Body of pancreas (tissue), 4 donors: ENCODE data around the gene L1CAM. TPM values are rescaled to one million over a fixed set of nuclear protein-coding genes. Genes with fewer than 3 reads are reported as not detected.

ENCODE experiments used
- ATAC-seq: fragments of 150-250 bp; one replicate; pipeline ENCODE4 v1.9.1; 2016
- DNase-seq, 4 donors: peaks; one replicate each; pipeline ENCODE4 v3.0.0-alpha.2; 2019
- H3K27ac ChIP-seq, 4 donors: fragments of 200-600 bp; sonication (generic); 1 replicate in 3 of 4; 2 replicates in 1 of 4; pipeline versions ENCODE4 v1.5.1 to v1.6.1; 2016 to 2019; ENCODE audit warnings: mild to moderate bottlenecking in 1 of 4, mixed read lengths in 1 of 4, moderate library complexity in 1 of 4
- H3K27me3 ChIP-seq, 2 donors: fragments of 200-600 bp; sonication (generic); one replicate each; pipeline ENCODE4 v1.6.0; 2016; ENCODE audit warnings: mild to moderate bottlenecking in 1 of 2
- H3K36me3 ChIP-seq, 2 donors: fragments of 200-600 bp; sonication (generic); replicated peaks in 1 of 2; 2 replicates each; pipeline ENCODE4 v1.5.1; 2016; ENCODE audit warnings: low read depth in 2 of 2; ENCODE audit not compliant: insufficient read depth in 1 of 2
- H3K4me1 ChIP-seq: fragments of 200-600 bp; sonication (generic); one replicate; pipeline ENCODE4 v1.6.0; 2016
- H3K4me3 ChIP-seq, 2 donors: fragments of 200-600 bp; sonication (generic); 1 replicate in 1 of 2; 2 replicates in 1 of 2; pipeline ENCODE4 v1.5.1; 2016 to 2019
- H3K9me3 ChIP-seq, 3 donors: fragments of 200-600 bp; sonication (generic); 1 replicate in 2 of 3; 2 replicates in 1 of 3; pipeline ENCODE4 v1.5.1; 2016
- CTCF ChIP-seq, 7 experiments: fragments of 450-650 bp in 4 of 7; fragments of 200-600 bp in 3 of 7; sonication (generic) in 3 of 7; IDR thresholded peaks; one replicate each; pipeline ENCODE4 v1.5.1; 2016 to 2019; ENCODE audit warnings: antibody characterized with exemption in 7 of 7
- POLR2A ChIP-seq, 3 donors: fragments of 450-650 bp; IDR thresholded peaks; one replicate each; pipeline ENCODE4 v1.6.1; 2016; ENCODE audit warnings: antibody characterized with exemption in 3 of 3, mild to moderate bottlenecking in 2 of 3
- WGBS, 2 donors: methylation state at CpG; one replicate each; pipeline ENCODE4 v1.1.5; 2017; 5-methylcytosine and 5-hydroxymethylcytosine counted together
- intact Hi-C: fragments of 100-400 bp; cut with DNase I; formaldehyde crosslinking; loops from one replicate; pipeline ENCODE4 v1.15.1; 2023
- total RNA-seq, 2 donors: library from RNA; depleted of rRNA; stranded (reverse); fragments of >200 nt; gene quantifications; one replicate each; pipeline ENCODE4 v1.1.0, GENCODE V29; 2016

L1CAM gene
- total RNA-seq, 2 donors from 2014 or later = 1.8 to 7.9 TPM

- H3K4me1 ChIP-seq = no peaks in the 10 kb centered on the region
- TF ChIP-seq POLR2A (IDR thresholded peaks at IDR 0.05) = no peak
- no peak for TF ChIP-seq CTCF (IDR thresholded peaks at IDR 0.05)
- H3K27ac ChIP-seq = no peak overlapping the region
- no peak overlapping the region for H3K4me3 ChIP-seq
- 80% methylated on average over 1 to 15 of the region's 37 CpGs for WGBS, 2 donors
- no peaks in the 10 kb centered on the region for H3K9me3 ChIP-seq
- intact Hi-C loops = no loop called here
- DNase-seq (no peak), ATAC-seq (no peak)
- no peaks in the 10 kb centered on the region for H3K27me3 ChIP-seq
- H3K36me3 ChIP-seq = no peaks in the 10 kb centered on the region
Measured at GRCh38 chrX:153909024-153909979, 23.3 kb upstream of the L1CAM start.

- Histone ChIP-seq H3K27me3 (no peaks in the 10 kb centered on the region), H3K4me3 (no peak overlapping the region), H3K36me3 (no peaks in the 10 kb centered on the region), H3K9me3 (no peaks in the 10 kb centered on the region), H3K27ac (no peak overlapping the region), H3K4me1 (no peaks in the 10 kb centered on the region)
- TF ChIP-seq POLR2A (IDR thresholded peaks at IDR 0.05) (no peak), CTCF (IDR thresholded peaks at IDR 0.05) (no peak)
- 86 to 98% methylated on average over 9 to 21 of the region's 23 CpGs for WGBS, 2 donors
- DNase-seq (no peak), ATAC-seq (no peak)
- intact Hi-C loops = no loop called here
Measured at GRCh38 chrX:153908219-153908860, 22.4 kb upstream of the L1CAM start.

- no peaks in the 10 kb centered on the region for H3K36me3 ChIP-seq
- intact Hi-C loops = no loop called here
- H3K4me3 ChIP-seq = no peak overlapping the region
- DNase-seq = no peak
- no peaks in the 10 kb centered on the region for H3K9me3 ChIP-seq
- no peak for ATAC-seq
- H3K27ac ChIP-seq = no peak overlapping the region
- H3K27me3 ChIP-seq = no peaks in the 10 kb centered on the region
- TF ChIP-seq CTCF (IDR thresholded peaks at IDR 0.05) (no peak), POLR2A (IDR thresholded peaks at IDR 0.05) (no peak)
- WGBS, 2 donors = 85% methylated on average over 7 of the region's 12 CpGs; no CpG with 5 or more reads in 1 of the 2 donors
- no peaks in the 10 kb centered on the region for H3K4me1 ChIP-seq
Measured at GRCh38 chrX:153907456-153907855, 21.5 kb upstream of the L1CAM start.

GRCh38 chrX:153906126-153906917 lies 20.3 kb upstream of the L1CAM start:
- Histone ChIP-seq H3K4me1 (no peaks in the 10 kb centered on the region), H3K27ac (no peak overlapping the region), H3K9me3 (no peaks in the 10 kb centered on the region), H3K36me3 (no peaks in the 10 kb centered on the region), H3K4me3 (no peak overlapping the region), H3K27me3 (no peaks in the 10 kb centered on the region)
- no peak for ATAC-seq
- intact Hi-C loops = no loop called here
- no peak for DNase-seq
- 57 to 70% methylated on average over 4 to 14 of the region's 27 CpGs for WGBS, 2 donors
- TF ChIP-seq CTCF (IDR thresholded peaks at IDR 0.05) (no peak), POLR2A (IDR thresholded peaks at IDR 0.05) (no peak)
